ENCODE results near the gene RNF125. TPM values are rescaled to one million over a fixed set of nuclear protein-coding genes. Genes with fewer than 3 reads are reported as not detected.
"Not testable (repeated sequence)": the region's sequence is repeated elsewhere in the genome, so short reads cannot be mapped to it uniquely, and the experiment has no call there.

RNF125 gene
- total RNA-seq, 1 donor from 2014 or later = 1.1 TPM

- Mint-ChIP-seq H3K9me3 (peaks cover 4% of the 10 kb centered on the region), H3K4me3 (no peak overlapping the region), H3K27me3 (ENCODE audit: low read depth) (no peaks in the 10 kb centered on the region), H3K4me1 (peaks cover 9% of the 10 kb centered on the region), H3K36me3 (ENCODE audit: low read depth) (no peaks in the 10 kb centered on the region), H3K27ac (ENCODE audit: unreplicated experiment) (no peak overlapping the region)
- TF ChIP-seq, protein P1, sequence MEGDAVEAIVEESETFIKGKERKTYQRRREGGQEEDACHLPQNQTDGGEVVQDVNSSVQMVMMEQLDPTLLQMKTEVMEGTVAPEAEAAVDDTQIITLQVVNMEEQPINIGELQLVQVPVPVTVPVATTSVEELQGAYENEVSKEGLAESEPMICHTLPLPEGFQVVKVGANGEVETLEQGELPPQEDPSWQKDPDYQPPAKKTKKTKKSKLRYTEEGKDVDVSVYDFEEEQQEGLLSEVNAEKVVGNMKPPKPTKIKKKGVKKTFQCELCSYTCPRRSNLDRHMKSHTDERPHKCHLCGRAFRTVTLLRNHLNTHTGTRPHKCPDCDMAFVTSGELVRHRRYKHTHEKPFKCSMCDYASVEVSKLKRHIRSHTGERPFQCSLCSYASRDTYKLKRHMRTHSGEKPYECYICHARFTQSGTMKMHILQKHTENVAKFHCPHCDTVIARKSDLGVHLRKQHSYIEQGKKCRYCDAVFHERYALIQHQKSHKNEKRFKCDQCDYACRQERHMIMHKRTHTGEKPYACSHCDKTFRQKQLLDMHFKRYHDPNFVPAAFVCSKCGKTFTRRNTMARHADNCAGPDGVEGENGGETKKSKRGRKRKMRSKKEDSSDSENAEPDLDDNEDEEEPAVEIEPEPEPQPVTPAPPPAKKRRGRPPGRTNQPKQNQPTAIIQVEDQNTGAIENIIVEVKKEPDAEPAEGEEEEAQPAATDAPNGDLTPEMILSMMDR (conservative IDR thresholded peaks at IDR 0.05) = no peak
- DNase-seq (ENCODE audit: low read depth, low spot score) = no peak
Measured at GRCh38 chr18:32081881-32082280, 63.3 kb downstream of the RNF125 start.

DNA sequence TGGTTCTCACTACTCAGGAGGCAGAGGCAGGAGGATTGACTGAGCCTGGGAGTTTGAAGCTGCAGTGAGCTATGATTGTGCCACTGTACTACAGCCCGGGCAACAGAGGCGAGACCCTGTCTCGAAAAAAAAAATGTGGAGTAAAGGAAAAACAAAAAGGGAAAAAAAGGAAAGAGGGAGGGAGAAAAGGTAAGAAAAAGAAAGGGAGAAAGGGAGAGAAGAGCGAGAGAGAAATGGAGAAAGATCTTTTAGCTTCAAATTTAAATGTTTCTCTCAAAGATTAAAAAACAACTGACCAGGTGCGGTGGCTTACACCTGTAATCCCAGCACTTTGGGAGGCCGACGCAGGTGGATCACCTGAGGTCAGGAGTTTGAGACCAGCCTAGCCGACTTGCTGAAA lies 65.2 kb downstream of the RNF125 start:
- peaks cover 4% of the 10 kb centered on the region for H3K9me3 Mint-ChIP-seq
- peaks cover 9% of the 10 kb centered on the region for H3K4me1 Mint-ChIP-seq
- TF ChIP-seq, protein P1 (conservative IDR thresholded peaks at IDR 0.05) = no peak
- no peak for DNase-seq (ENCODE audit: low read depth, low spot score)
- H3K27ac Mint-ChIP-seq (ENCODE audit: unreplicated experiment) = no peak overlapping the region
- no peaks in the 10 kb centered on the region for H3K36me3 Mint-ChIP-seq (ENCODE audit: low read depth)
- H3K4me3 Mint-ChIP-seq = no peak overlapping the region
- H3K27me3 Mint-ChIP-seq (ENCODE audit: low read depth) = no peaks in the 10 kb centered on the region

DNA sequence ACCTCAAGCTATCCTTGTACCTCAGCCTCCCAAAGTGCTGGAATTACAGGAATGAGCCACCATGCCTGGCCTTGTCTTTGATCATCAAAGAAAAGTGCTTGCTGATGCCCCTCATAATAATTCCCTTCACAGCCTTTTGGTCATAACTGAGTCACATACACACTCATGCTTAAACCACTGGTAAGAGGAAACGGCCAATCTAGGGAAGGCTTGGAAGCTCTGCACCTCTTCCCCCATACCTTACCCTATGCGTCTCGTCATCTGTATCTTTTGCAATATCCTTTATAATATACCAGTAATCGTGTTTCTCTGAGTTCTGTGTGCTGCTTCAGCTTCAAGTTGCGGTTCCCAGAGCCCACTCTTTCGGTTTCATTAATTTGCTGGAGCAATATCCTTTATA lies 68.3 kb downstream of the RNF125 start:
- Mint-ChIP-seq H3K9me3 (peaks cover 3% of the 10 kb centered on the region), H3K27me3 (ENCODE audit: low read depth) (no peaks in the 10 kb centered on the region), H3K36me3 (ENCODE audit: low read depth) (no peaks in the 10 kb centered on the region), H3K27ac (ENCODE audit: unreplicated experiment) (no peak overlapping the region), H3K4me3 (no peak overlapping the region), H3K4me1 (peaks cover 13% of the 10 kb centered on the region)
- TF ChIP-seq, protein P1 (conservative IDR thresholded peaks at IDR 0.05) = no peak
- DNase-seq (ENCODE audit: low read depth, low spot score) = no peak

- DNase-seq (ENCODE audit: low read depth, low spot score); H3K27me3 Mint-ChIP-seq (ENCODE audit: low read depth); H3K27ac Mint-ChIP-seq (ENCODE audit: unreplicated experiment); H3K36me3 Mint-ChIP-seq (ENCODE audit: low read depth); H3K9me3 Mint-ChIP-seq: not testable (repeated sequence)
- Mint-ChIP-seq H3K4me3 (peak overlapping the region; percentile 68), H3K4me1 (peaks cover 30% of the 10 kb centered on the region)
Measured at GRCh38 chr18:32090831-32091230, 72.2 kb downstream of the RNF125 start.

- Mint-ChIP-seq H3K4me3 (peak overlapping the region; percentile 99), H3K36me3 (ENCODE audit: low read depth) (peaks cover 10% of the 10 kb centered on the region), H3K27me3 (ENCODE audit: low read depth) (no peaks in the 10 kb centered on the region), H3K27ac (ENCODE audit: unreplicated experiment) (peak overlapping the region; percentile 95), H3K4me1 (peaks cover 35% of the 10 kb centered on the region), H3K9me3 (no peaks in the 10 kb centered on the region)
- TF ChIP-seq, protein P1 (conservative IDR thresholded peaks at IDR 0.05) = no peak
- DNase-seq (ENCODE audit: low read depth, low spot score) = no peak
Measured at GRCh38 chr18:32091325-32091723, 72.7 kb downstream of the RNF125 start.

GRCh38 chr18:32091724-32092421 lies 73.2 kb downstream of the RNF125 start, which contains the start of gene RNF138:
TSS of gene RNF138 (plus strand) at chr18:32091874. CDS start at chr18:32092777, 903 bp downstream.
- peak; percentile 73 for DNase-seq (ENCODE audit: low read depth, low spot score)
- peaks cover 11% of the 10 kb centered on the region for H3K36me3 Mint-ChIP-seq (ENCODE audit: low read depth)
- H3K4me1 Mint-ChIP-seq = peaks cover 37% of the 10 kb centered on the region
- TF ChIP-seq, protein P1 (conservative IDR thresholded peaks at IDR 0.05) = no peak
- H3K4me3 Mint-ChIP-seq = peak within 1 kb of the TSS; percentile 99
- peak within 1 kb of the TSS; percentile 99 for H3K27ac Mint-ChIP-seq (ENCODE audit: unreplicated experiment)
- no peaks in the 10 kb centered on the region for H3K27me3 Mint-ChIP-seq (ENCODE audit: low read depth)
- no peaks in the 10 kb centered on the region for H3K9me3 Mint-ChIP-seq
